Tibial nerve (tissue), 4 donors: ENCODE measurements around the gene BAIAP2.

Experiments used
- EP300 ChIP-seq, 2 donors: sonication (generic); formaldehyde crosslinking; IDR thresholded peaks; one replicate each; pipeline ENCODE4 v1.6.1; 2017; ENCODE audit warnings: antibody characterized with exemption in 2 of 2, mild to moderate bottlenecking in 1 of 2
- POLR2A ChIP-seq, 2 donors: fragments of 450-650 bp; IDR thresholded peaks; one replicate each; pipeline ENCODE4 v1.6.1; 2017; ENCODE audit warnings: antibody characterized with exemption in 2 of 2, mild to moderate bottlenecking in 2 of 2, moderate library complexity in 2 of 2
- TF ChIP-seq, protein P1 (sequence below), 5 experiments: fragments of 200-600 bp in 3 of 5; fragments of 450-650 bp in 2 of 5; sonication (generic) in 3 of 5; IDR thresholded peaks; one replicate each; pipeline ENCODE4 v1.5.1; 2016 to 2019; ENCODE audit warnings: antibody characterized with exemption in 5 of 5, mild to moderate bottlenecking in 3 of 5, moderate library complexity in 2 of 5

DNA sequence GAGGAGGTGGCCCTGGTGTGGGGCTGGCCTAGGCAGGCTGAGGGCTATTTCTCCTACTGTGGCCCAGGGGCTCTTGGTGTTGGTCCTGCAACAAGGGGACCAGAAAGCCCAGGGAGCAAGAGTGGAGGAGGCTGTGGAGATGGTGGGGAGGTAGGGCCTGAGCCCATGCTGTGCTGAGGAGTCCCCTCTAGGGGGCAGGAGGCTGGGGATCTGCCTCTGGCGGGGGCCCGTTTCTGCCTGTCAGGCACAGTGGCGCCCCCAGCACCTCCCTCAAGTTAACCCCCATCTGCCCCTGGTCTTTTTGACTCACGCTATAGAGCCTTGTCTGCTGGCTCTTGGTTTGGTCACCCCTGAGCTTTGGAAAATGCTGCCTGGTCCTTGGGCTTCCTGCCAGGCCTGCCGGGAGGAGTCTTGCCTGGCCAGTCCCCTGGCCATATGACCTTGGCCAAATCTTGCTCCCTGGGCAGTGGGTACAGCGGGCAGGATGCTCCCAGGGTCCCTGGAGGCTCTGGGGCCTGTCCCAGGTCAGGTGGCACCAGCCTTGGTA, 5.9 kb downstream of the BAIAP2 start:
- TF ChIP-seq, protein P1, sequence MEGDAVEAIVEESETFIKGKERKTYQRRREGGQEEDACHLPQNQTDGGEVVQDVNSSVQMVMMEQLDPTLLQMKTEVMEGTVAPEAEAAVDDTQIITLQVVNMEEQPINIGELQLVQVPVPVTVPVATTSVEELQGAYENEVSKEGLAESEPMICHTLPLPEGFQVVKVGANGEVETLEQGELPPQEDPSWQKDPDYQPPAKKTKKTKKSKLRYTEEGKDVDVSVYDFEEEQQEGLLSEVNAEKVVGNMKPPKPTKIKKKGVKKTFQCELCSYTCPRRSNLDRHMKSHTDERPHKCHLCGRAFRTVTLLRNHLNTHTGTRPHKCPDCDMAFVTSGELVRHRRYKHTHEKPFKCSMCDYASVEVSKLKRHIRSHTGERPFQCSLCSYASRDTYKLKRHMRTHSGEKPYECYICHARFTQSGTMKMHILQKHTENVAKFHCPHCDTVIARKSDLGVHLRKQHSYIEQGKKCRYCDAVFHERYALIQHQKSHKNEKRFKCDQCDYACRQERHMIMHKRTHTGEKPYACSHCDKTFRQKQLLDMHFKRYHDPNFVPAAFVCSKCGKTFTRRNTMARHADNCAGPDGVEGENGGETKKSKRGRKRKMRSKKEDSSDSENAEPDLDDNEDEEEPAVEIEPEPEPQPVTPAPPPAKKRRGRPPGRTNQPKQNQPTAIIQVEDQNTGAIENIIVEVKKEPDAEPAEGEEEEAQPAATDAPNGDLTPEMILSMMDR (IDR thresholded peaks at IDR 0.05), result peak in 4 of 5 experiments; percentile 25 to 31 (median 28)
- no peak for TF ChIP-seq POLR2A (IDR thresholded peaks at IDR 0.05)
- TF ChIP-seq EP300 (IDR thresholded peaks at IDR 0.05), result no peak
